Measurements from ENCODE around the gene CAPN3. TPM values are rescaled to one million over a fixed set of nuclear protein-coding genes. Genes with fewer than 3 reads are reported as not detected.

The CAPN3 gene
- total and polyA plus RNA-seq, 10 donors, result 14.6 to 40.5 (median 17.0) TPM

GRCh38 chr15:42392309-42393024, 33.2 kb downstream of the CAPN3 start:
- peaks cover 0 to 57% (median 5%) of the 10 kb centered on the region in 6 donors for H3K36me3 ChIP-seq
- no peaks in the 10 kb centered on the region for H3K4me1 ChIP-seq
- DNase-seq, result no peak
- H3K27ac ChIP-seq, result no peak overlapping the region
- no peaks in the 10 kb centered on the region for H3K9me3 ChIP-seq
- H3K4me3 ChIP-seq, result no peak overlapping the region
- intact Hi-C loops (cut with DNase I; ENCODE audit: low total_unique reads), result no loop called here
- 90 to 95% (median 92%) methylated on average over 11 of the region's 11 CpGs for WGBS, 5 donors
- no peaks in the 10 kb centered on the region for H3K27me3 ChIP-seq (replicated peaks in 1 of 7)
- TF ChIP-seq CTCF (IDR thresholded peaks at IDR 0.05 in 8 of 11, conservative IDR thresholded peaks at IDR 0.05 in 3 of 11) (no peak), POLR2AphosphoS5 (IDR thresholded peaks at IDR 0.05) (no peak), POLR2A (IDR thresholded peaks at IDR 0.05) (no peak)

- Histone ChIP-seq H3K4me1 (no peaks in the 10 kb centered on the region), H3K27ac (no peak overlapping the region), H3K4me3 (no peak overlapping the region), H3K27me3 (replicated peaks in 1 of 7) (no peaks in the 10 kb centered on the region), H3K9me3 (no peaks in the 10 kb centered on the region), H3K36me3 (peaks cover 0 to 54% (median 5%) of the 10 kb centered on the region in 6 donors)
- 93 to 97% (median 94%) methylated on average over 13 of the region's 13 CpGs for WGBS, 5 donors
- intact Hi-C loops (cut with DNase I; ENCODE audit: low total_unique reads), result no loop called here
- DNase-seq, result no peak
- TF ChIP-seq POLR2AphosphoS5 (IDR thresholded peaks at IDR 0.05) (no peak), CTCF (IDR thresholded peaks at IDR 0.05 in 8 of 11, conservative IDR thresholded peaks at IDR 0.05 in 3 of 11) (no peak), POLR2A (IDR thresholded peaks at IDR 0.05) (no peak)
Measured at GRCh38 chr15:42394106-42394505, 34.8 kb downstream of the CAPN3 start.

GRCh38 chr15:42395838-42396237, 36.5 kb downstream of the CAPN3 start:
- Histone ChIP-seq H3K9me3 (no peaks in the 10 kb centered on the region), H3K4me1 (no peaks in the 10 kb centered on the region), H3K36me3 (peaks cover 0 to 60% (median 8%) of the 10 kb centered on the region in 6 donors), H3K27me3 (replicated peaks in 1 of 7) (no peaks in the 10 kb centered on the region), H3K27ac (no peak overlapping the region), H3K4me3 (no peak overlapping the region)
- no peak for DNase-seq
- intact Hi-C loops (cut with DNase I; ENCODE audit: low total_unique reads), result no loop called here
- TF ChIP-seq CTCF (IDR thresholded peaks at IDR 0.05 in 8 of 11, conservative IDR thresholded peaks at IDR 0.05 in 3 of 11) (no peak), POLR2AphosphoS5 (IDR thresholded peaks at IDR 0.05) (no peak), POLR2A (IDR thresholded peaks at IDR 0.05) (no peak)
- 39 to 67% (median 55%) methylated on average over 1 of the region's 1 CpG for WGBS, 5 donors

DNA sequence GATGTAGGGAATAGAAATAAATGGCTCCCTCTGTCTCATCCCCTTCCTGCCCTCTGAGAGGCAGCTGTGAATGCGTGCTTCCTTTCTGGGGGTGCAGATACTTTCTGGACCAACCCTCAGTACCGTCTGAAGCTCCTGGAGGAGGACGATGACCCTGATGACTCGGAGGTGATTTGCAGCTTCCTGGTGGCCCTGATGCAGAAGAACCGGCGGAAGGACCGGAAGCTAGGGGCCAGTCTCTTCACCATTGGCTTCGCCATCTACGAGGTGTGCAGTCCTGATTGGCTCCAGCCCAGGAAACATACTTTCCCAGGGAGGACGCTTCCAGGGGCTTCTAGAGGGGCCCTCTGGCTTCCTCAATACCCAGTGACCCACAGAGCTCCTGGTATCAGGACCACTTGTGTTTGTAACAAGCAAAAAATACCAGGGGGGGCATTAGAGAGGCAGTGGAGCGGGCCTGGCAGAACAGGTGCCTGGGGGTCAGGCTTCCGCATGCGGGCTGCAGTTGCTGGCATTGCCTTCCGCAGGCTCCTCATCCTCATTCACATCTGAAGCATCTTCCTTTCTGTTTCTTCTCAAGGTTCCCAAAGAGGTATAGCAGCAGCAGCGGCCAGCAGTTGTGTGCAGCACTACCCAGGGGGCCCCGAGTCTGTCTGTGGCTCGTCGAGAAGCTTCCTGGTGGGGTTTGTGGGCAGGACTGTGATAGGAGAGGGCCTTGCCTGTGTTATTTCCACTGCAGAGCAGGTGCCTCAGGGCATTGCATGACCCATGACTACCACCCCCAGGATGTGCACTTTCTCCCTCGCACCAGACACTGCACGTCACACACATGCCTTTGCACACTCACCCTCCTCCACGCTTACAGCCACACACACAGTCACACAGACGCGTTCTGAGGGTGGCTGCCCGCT, 42.5 kb downstream of the CAPN3 start:
- no peak for DNase-seq
- H3K27me3 ChIP-seq (replicated peaks in 1 of 7), result no peaks in the 10 kb centered on the region
- intact Hi-C loops (cut with DNase I; ENCODE audit: low total_unique reads), result no loop called here
- H3K36me3 ChIP-seq, result peaks cover 0 to 91% (median 15%) of the 10 kb centered on the region in 6 donors
- WGBS, 5 donors, result 56 to 75% (median 71%) methylated on average over 20 to 24 of the region's 24 CpGs
- no peak for TF ChIP-seq POLR2AphosphoS5 (IDR thresholded peaks at IDR 0.05)
- no peak for TF ChIP-seq POLR2A (IDR thresholded peaks at IDR 0.05)
- TF ChIP-seq CTCF (IDR thresholded peaks at IDR 0.05 in 8 of 11, conservative IDR thresholded peaks at IDR 0.05 in 3 of 11), result no peak
- H3K4me1 ChIP-seq, result peaks cover 0 to 5% (median 0%) of the 10 kb centered on the region in 6 donors
- peak overlapping the region in 1 of 8 donors; percentile 36 for H3K4me3 ChIP-seq
- no peaks in the 10 kb centered on the region for H3K9me3 ChIP-seq
- peak overlapping the region in 3 of 8 donors; percentile 23 to 60 (median 42) for H3K27ac ChIP-seq
